Caki2 (cell line): ENCODE data around the gene DCHS1. TPM values are rescaled to one million over a fixed set of nuclear protein-coding genes. Genes with fewer than 3 reads are reported as not detected.

Experiments used
- DNase-seq: peaks from one replicate; pipeline ENCODE4 v3.0.0-alpha.2; 2015; ENCODE audit warnings: low read depth
- in situ Hi-C: cut with HindIII; loops from 2 replicates; pipeline ENCODE4 v1.10.0; 2016; ENCODE audit warnings: low sequenced_read_pairs, low pct_unique_long_range_greater_than_20kb, mixed read lengths
- total RNA-seq: library from RNA; depleted of rRNA; stranded (reverse); fragments of >200 nt; shearing (Covaris generic); gene quantifications from 2 replicates; pipeline ENCODE4 v1.2.3, GENCODE V29; 2014; ENCODE audit warnings: low replicate concordance; rRNA removed

The DCHS1 gene
- total RNA-seq, 1 experiment from 2014 or later: 0.03 TPM

- in situ Hi-C loops: no loop called here
Observed at GRCh38 chr11:6584528-6584927, 71.1 kb downstream of the DCHS1 start.

GRCh38 chr11:6583584-6583983, 72.0 kb downstream of the DCHS1 start:
- no peak for DNase-seq
- in situ Hi-C loops: no loop called here

More at GRCh38 chr11:6584528-6584927, 71.1 kb downstream of the DCHS1 start:
- no peak for DNase-seq

- DNase-seq: no peak
- in situ Hi-C loops: no loop called here
Observed at GRCh38 chr11:6579681-6580080, 75.9 kb downstream of the DCHS1 start.

GRCh38 chr11:6578134-6578533, 77.5 kb downstream of the DCHS1 start:
- no peak for DNase-seq
- in situ Hi-C loops: no loop called here

GRCh38 chr11:6576471-6577373, 78.9 kb downstream of the DCHS1 start:
- in situ Hi-C loops: no loop called here
- no peak for DNase-seq

GRCh38 chr11:6574816-6575715, 80.5 kb downstream of the DCHS1 start:
- DNase-seq: no peak
- in situ Hi-C loops: no loop called here

GRCh38 chr11:6572215-6572614, 83.4 kb downstream of the DCHS1 start:
- in situ Hi-C loops: no loop called here
- DNase-seq: no peak

GRCh38 chr11:6571434-6572008, 84.1 kb downstream of the DCHS1 start:
- no peak for DNase-seq

More at GRCh38 chr11:6571434-6572008, 84.1 kb downstream of the DCHS1 start:
- in situ Hi-C loops: no loop called here

Other genes with a start within 250 kb of the DCHS1 start
- 9.2 and 19.4 TPM in 2 replicates for gene APBB1, start 236.7 kb downstream of the DCHS1 start, total RNA-seq
- gene HPX, start 214.8 kb downstream of the DCHS1 start, total RNA-seq: 9.0 TPM in 1 of 2 replicates, not detected in the other
- 11.8 and 21.1 TPM in 2 replicates for gene TRIM3, start 181.9 kb downstream of the DCHS1 start, total RNA-seq
- 30.5 and 48.2 TPM in 2 replicates for gene ARFIP2, start 174.5 kb downstream of the DCHS1 start, total RNA-seq
- gene TIMM10B, start 174.3 kb downstream of the DCHS1 start, total RNA-seq: 20.3 and 21.4 TPM in 2 replicates
- 3.1 and 6.7 TPM in 2 replicates for gene DNHD1, start 158.5 kb downstream of the DCHS1 start, total RNA-seq
- 17.5 and 31.2 TPM in 2 replicates for gene RRP8, start 52.2 kb downstream of the DCHS1 start, total RNA-seq
- 134 and 153 TPM in 2 replicates for gene ILK, start 52.0 kb downstream of the DCHS1 start, total RNA-seq
- 35.0 and 69.0 TPM in 2 replicates for gene TAF10, start 43.6 kb downstream of the DCHS1 start, total RNA-seq
- gene TPP1, start 36.4 kb downstream of the DCHS1 start, total RNA-seq: 17.4 and 30.0 TPM in 2 replicates
- gene MRPL17, start 27.5 kb upstream of the DCHS1 start, total RNA-seq: 118 and 460 TPM in 2 replicates
- gene OR2AG2, start 116.2 kb upstream of the DCHS1 start, total RNA-seq: not detected in 2 replicates
- gene OR2AG1, start 127.2 kb upstream of the DCHS1 start, total RNA-seq: not detected in 2 replicates
- not detected in 2 replicates for gene OR6A2, start 143.9 kb upstream of the DCHS1 start, total RNA-seq
- not detected in 2 replicates for gene OR10A5, start 189.9 kb upstream of the DCHS1 start, total RNA-seq
- not detected in 2 replicates for gene OR10A2, start 207.2 kb upstream of the DCHS1 start, total RNA-seq
- gene OR10A4, start 220.8 kb upstream of the DCHS1 start, total RNA-seq: not detected in 2 replicates
- gene OR2D2, start 236.7 kb upstream of the DCHS1 start, total RNA-seq: not detected in 2 replicates